Gastrocnemius medialis (tissue), 4 donors: ENCODE results near the gene ILK.

Experiments
- POLR2A ChIP-seq, 2 donors: fragments of 450-650 bp; IDR thresholded peaks; one replicate each; pipeline ENCODE4 v1.6.1; 2017; ENCODE audit warnings: antibody characterized with exemption in 2 of 2, mild to moderate bottlenecking in 2 of 2, moderate library complexity in 2 of 2
- TF ChIP-seq, protein P1 (sequence below), 5 experiments: fragments of 450-650 bp in 3 of 5; fragments of 200-600 bp in 2 of 5; sonication (generic) in 2 of 5; IDR thresholded peaks in 4 of 5; conservative IDR thresholded peaks in 1 of 5; 1 replicate in 4 of 5; 2 replicates in 1 of 5; pipeline ENCODE4 v1.5.1; 2016 to 2019; ENCODE audit warnings: antibody characterized with exemption in 5 of 5, mild to moderate bottlenecking in 3 of 5, moderate library complexity in 3 of 5

DNA sequence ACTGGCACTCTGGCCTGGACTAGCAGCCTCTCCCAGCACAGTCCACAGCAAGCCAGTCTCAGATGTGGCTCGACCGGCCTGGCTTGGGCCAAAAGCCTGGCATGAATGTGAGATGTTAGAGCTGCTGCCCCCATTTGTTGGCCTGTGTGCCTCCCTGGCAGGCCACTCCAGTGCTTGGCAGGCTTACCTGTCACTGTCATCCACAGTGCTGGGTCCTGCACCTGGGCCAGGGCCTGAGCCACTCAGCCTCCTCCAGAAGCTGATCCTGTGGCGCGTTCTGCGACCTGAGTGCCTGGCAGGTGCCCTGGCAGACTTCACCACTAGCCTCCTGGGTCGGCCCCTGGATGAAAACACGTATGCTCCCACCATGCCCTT, 36.2 kb upstream of the ILK start:
- TF ChIP-seq POLR2A (IDR thresholded peaks at IDR 0.05): peak in 1 of 2 donors; percentile 22
- TF ChIP-seq, protein P1, sequence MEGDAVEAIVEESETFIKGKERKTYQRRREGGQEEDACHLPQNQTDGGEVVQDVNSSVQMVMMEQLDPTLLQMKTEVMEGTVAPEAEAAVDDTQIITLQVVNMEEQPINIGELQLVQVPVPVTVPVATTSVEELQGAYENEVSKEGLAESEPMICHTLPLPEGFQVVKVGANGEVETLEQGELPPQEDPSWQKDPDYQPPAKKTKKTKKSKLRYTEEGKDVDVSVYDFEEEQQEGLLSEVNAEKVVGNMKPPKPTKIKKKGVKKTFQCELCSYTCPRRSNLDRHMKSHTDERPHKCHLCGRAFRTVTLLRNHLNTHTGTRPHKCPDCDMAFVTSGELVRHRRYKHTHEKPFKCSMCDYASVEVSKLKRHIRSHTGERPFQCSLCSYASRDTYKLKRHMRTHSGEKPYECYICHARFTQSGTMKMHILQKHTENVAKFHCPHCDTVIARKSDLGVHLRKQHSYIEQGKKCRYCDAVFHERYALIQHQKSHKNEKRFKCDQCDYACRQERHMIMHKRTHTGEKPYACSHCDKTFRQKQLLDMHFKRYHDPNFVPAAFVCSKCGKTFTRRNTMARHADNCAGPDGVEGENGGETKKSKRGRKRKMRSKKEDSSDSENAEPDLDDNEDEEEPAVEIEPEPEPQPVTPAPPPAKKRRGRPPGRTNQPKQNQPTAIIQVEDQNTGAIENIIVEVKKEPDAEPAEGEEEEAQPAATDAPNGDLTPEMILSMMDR (IDR thresholded peaks at IDR 0.05 in 4 of 5, conservative IDR thresholded peaks at IDR 0.05 in 1 of 5): no peak
